H1 (cell line): Measurements from ENCODE around the gene ZNF433. TPM values are rescaled to one million over a fixed set of nuclear protein-coding genes. Genes with fewer than 3 reads are reported as not detected.

Experiments
- BACH1 ChIP-seq: IDR thresholded peaks from 2 replicates; pipeline ENCODE4 v1.6.1; 2012; ENCODE audit warnings: low read length, improper control_type of control experiment
- BRCA1 ChIP-seq: IDR thresholded peaks from 2 replicates; pipeline ENCODE4 v1.6.1; 2012; ENCODE audit warnings: low read depth, low read length, improper control_type of control experiment
- GABPA ChIP-seq: IDR thresholded peaks from 2 replicates; pipeline ENCODE4 v1.6.1; 2011; ENCODE audit warnings: mild to moderate bottlenecking, low read length, moderate library complexity, borderline replicate concordance; ENCODE audit not compliant: insufficient read depth
- KDM4A ChIP-seq: IDR thresholded peaks from one replicate; pipeline ENCODE4 v1.7.1; 2012; ENCODE audit warnings: low read depth, mild to moderate bottlenecking, moderate library complexity, low read length, inconsistent platforms; ENCODE audit not compliant: severe bottlenecking
- MAFK ChIP-seq: IDR thresholded peaks from 2 replicates; pipeline ENCODE4 v1.6.1; 2012; ENCODE audit warnings: low read depth, mild to moderate bottlenecking, improper control_type of control experiment, low read length
- MAX ChIP-seq: IDR thresholded peaks from 2 replicates; pipeline ENCODE4 v1.6.1; 2012; ENCODE audit warnings: inconsistent platforms
- PHF8 ChIP-seq: fragments of 200-600 bp; sonication (generic); conservative IDR thresholded peaks from 2 replicates; pipeline ENCODE4 v1.7.1; 2012; ENCODE audit warnings: low read depth, mild to moderate bottlenecking, inconsistent platforms, low read length, moderate library complexity
- POU5F1 ChIP-seq: IDR thresholded peaks from 2 replicates; pipeline ENCODE4 v1.6.1; 2011; ENCODE audit warnings: low read depth, mild to moderate bottlenecking, low read length, moderate library complexity
- RAD21 ChIP-seq, 2 experiments: IDR thresholded peaks in 1 of 2; conservative IDR thresholded peaks in 1 of 2; 2 replicates each; pipeline ENCODE4 v1.6.1; 2011; ENCODE audit warnings: low read depth in 2 of 2, low read length in 2 of 2, improper control_type of control experiment in 1 of 2, inconsistent platforms in 1 of 2, mild to moderate bottlenecking in 1 of 2, moderate library complexity in 1 of 2
- RBBP5 ChIP-seq: IDR thresholded peaks from 2 replicates; pipeline ENCODE4 v1.7.1; 2012; ENCODE audit warnings: low read depth, mild to moderate bottlenecking, inconsistent platforms, low read length, moderate library complexity, borderline replicate concordance
- RXRA ChIP-seq: IDR thresholded peaks from 2 replicates; pipeline ENCODE4 v1.6.1; 2011; ENCODE audit warnings: low read depth, mild to moderate bottlenecking, low read length, moderate library complexity; ENCODE audit not compliant: insufficient read depth
- SP1 ChIP-seq: IDR thresholded peaks from 2 replicates; pipeline ENCODE4 v1.6.1; 2011; ENCODE audit warnings: low read depth, low read length
- USF2 ChIP-seq: IDR thresholded peaks from 2 replicates; pipeline ENCODE4 v1.6.1; 2011; ENCODE audit warnings: low read length, improper control_type of control experiment
- polyA plus RNA-seq, 7 experiments: library from polyadenylated mRNA; depleted of rRNA in 3 of 7; stranded (reverse) in 5 of 7; unstranded in 2 of 7; fragments of >200 nt in 5 of 7; fragments of 200-250 nt in 2 of 7; gene quantifications; 1 replicate in 5 of 7; 2 replicates in 1 of 7; 4 replicates in 1 of 7; pipeline versions ENCODE4 v1.2.1 to v1.2.3, GENCODE V29; 2011 to 2013; ENCODE audit warnings: missing spikeins in 2 of 7, mixed read lengths in 2 of 7
- total RNA-seq: library from RNA; stranded (reverse); fragmentation: NEBNext Ultra II Directional; extraction: Animal tissue kit (Norgen Biotek cat#: 25700); gene quantifications from 2 replicates; pipeline ENCODE4 v1.2.1, GENCODE V29; 2021

ZNF433 gene
- total and polyA plus RNA-seq, 2 of the 8 experiments (the other 6 are each of a cell fraction or from before 2014, with no cell fraction given): 0.68 to 1.8 TPM

- no peak; a peak in 1 of 4 replicates for TF ChIP-seq RAD21 (IDR thresholded peaks at IDR 0.05 in 1 of 2, conservative IDR thresholded peaks at IDR 0.05 in 1 of 2; ENCODE audit: low read depth in 2 of 2, low read length in 2 of 2)
- TF ChIP-seq RXRA: no peak
- TF ChIP-seq KDM4A: peak; percentile 95
- no peak for TF ChIP-seq BRCA1
- no peak for TF ChIP-seq MAFK
- no peak for TF ChIP-seq BACH1
- TF ChIP-seq PHF8: peak; percentile 75
- TF ChIP-seq MAX: 0 out of 2 replicates have a peak, but pooled peaks have one; percentile 12
- 0 out of 2 replicates have a peak, but pooled peaks have one; percentile 29 for TF ChIP-seq GABPA
- TF ChIP-seq USF2: no peak
- peak; percentile 89 for TF ChIP-seq RBBP5
- TF ChIP-seq SP1: peak; percentile 84
- TF ChIP-seq POU5F1: no peak
Measured at GRCh38 chr19:12052497-12053169, 17.2 kb upstream of the ZNF433 start, which contains the start of gene ZNF878 (continued).
